GM23338 (cell line): ENCODE results near the gene CCDC57. TPM values are rescaled to one million over a fixed set of nuclear protein-coding genes. Genes with fewer than 3 reads are reported as not detected.

ENCODE experiments used
- ATAC-seq: fragments of 200-7000 bp; cut with Tn5 transposase; 3 replicates; pipeline ENCODE4 v1.9.1; 2020
- DNase-seq: peaks from one replicate; pipeline ENCODE4 v3.0.0-alpha.2; 2015; ENCODE audit warnings: low spot score
- H2AFZ ChIP-seq: fragments of 200-600 bp; sonication (generic); 2 replicates; pipeline ENCODE4 v1.8.0; 2016; ENCODE audit warnings: antibody characterized with exemption, mild to moderate bottlenecking, moderate library complexity
- H3F3A ChIP-seq: fragments of 200-600 bp; sonication (generic); replicated peaks from 2 replicates; pipeline ENCODE4 v1.8.0; 2017; ENCODE audit warnings: antibody characterized with exemption, mixed run types, low read depth
- H3K27ac ChIP-seq: fragments of 200-600 bp; sonication (generic); 2 replicates; pipeline ENCODE4 v1.6.1; 2016; ENCODE audit warnings: low read depth
- H3K27me3 ChIP-seq: fragments of 200-600 bp; sonication (generic); 2 replicates; pipeline ENCODE4 v1.8.0; 2016; ENCODE audit warnings: mild to moderate bottlenecking, mixed run types, moderate library complexity; ENCODE audit not compliant: insufficient read depth
- H3K36me3 ChIP-seq: fragments of 200-600 bp; sonication (generic); 2 replicates; pipeline ENCODE4 v1.8.0; 2016; ENCODE audit warnings: mild to moderate bottlenecking; ENCODE audit not compliant: insufficient read depth
- H3K4me1 ChIP-seq: fragments of 200-600 bp; sonication (generic); 2 replicates; pipeline ENCODE4 v1.8.0; 2016; ENCODE audit warnings: mild to moderate bottlenecking, moderate library complexity; ENCODE audit not compliant: insufficient read depth
- H3K4me2 ChIP-seq: fragments of 200-600 bp; sonication (generic); 2 replicates; pipeline ENCODE4 v1.7.1; 2017; ENCODE audit warnings: mixed run types
- H3K4me3 ChIP-seq: fragments of 200-600 bp; sonication (generic); 2 replicates; pipeline ENCODE4 v1.6.1; 2016; ENCODE audit warnings: mixed run types
- H3K79me2 ChIP-seq: fragments of 200-600 bp; sonication (generic); replicated peaks from 2 replicates; pipeline ENCODE4 v1.8.0; 2017; ENCODE audit warnings: mild to moderate bottlenecking; ENCODE audit not compliant: insufficient read depth
- H3K9me2 ChIP-seq: fragments of 200-600 bp; sonication (generic); 2 replicates; pipeline ENCODE4 v1.8.0; 2017; ENCODE audit not compliant: insufficient read depth
- H4K20me1 ChIP-seq: fragments of 200-600 bp; sonication (generic); replicated peaks from 2 replicates; pipeline ENCODE4 v1.8.0; 2017; ENCODE audit warnings: mild to moderate bottlenecking; ENCODE audit not compliant: insufficient read depth
- H3K27ac Mint-ChIP-seq: 2 replicates; pipeline ENCODE4 v1.8.0; 2020; ENCODE audit warnings: inconsistent platforms, mild to moderate bottlenecking, moderate library complexity, mixed read lengths
- H3K27me3 Mint-ChIP-seq: 3 replicates; pipeline ENCODE4 v1.8.0; 2022; ENCODE audit warnings: low read depth, mild to moderate bottlenecking, moderate library complexity, mixed read lengths, inconsistent platforms; ENCODE audit not compliant: insufficient read depth, poor library complexity
- H3K36me3 Mint-ChIP-seq: 3 replicates; pipeline ENCODE4 v1.8.0; 2021; ENCODE audit warnings: low read depth, mild to moderate bottlenecking, inconsistent platforms, moderate library complexity, mixed read lengths
- H3K4me1 Mint-ChIP-seq: 3 replicates; pipeline ENCODE4 v1.8.0; 2020; ENCODE audit warnings: mild to moderate bottlenecking, inconsistent platforms, mixed read lengths
- H3K4me3 Mint-ChIP-seq: 3 replicates; pipeline ENCODE4 v1.8.0; 2021; ENCODE audit warnings: moderate library complexity, mild to moderate bottlenecking, inconsistent platforms, mixed read lengths
- H3K9me3 Mint-ChIP-seq: 3 replicates; pipeline ENCODE4 v1.8.0; 2020; ENCODE audit warnings: moderate library complexity, mild to moderate bottlenecking, inconsistent platforms, mixed read lengths
- CREB1 ChIP-seq: fragments of 250-450 bp; sonication (Bioruptor Pico); IDR thresholded peaks from 2 replicates; pipeline ENCODE4 v1.5.0; 2020; ENCODE audit warnings: low read depth, mild to moderate bottlenecking, moderate library complexity
- CTCF ChIP-seq, 2 experiments: fragments of 200-600 bp in 1 of 2; sonication (generic) in 1 of 2; conservative IDR thresholded peaks; 2 replicates each; pipeline versions ENCODE4 v1.5.1 to v1.6.1; 2016 to 2017; ENCODE audit warnings: antibody characterized with exemption in 2 of 2, low read depth in 2 of 2, mild to moderate bottlenecking in 2 of 2, moderate library complexity in 1 of 2
- ETS1 ChIP-seq: IDR thresholded peaks from 2 replicates; pipeline ENCODE4 v1.6.1; 2016; ENCODE audit warnings: antibody characterized with exemption
- EZH2phosphoT487 ChIP-seq: fragments of 200-600 bp; sonication (generic); IDR thresholded peaks from one replicate; pipeline ENCODE4 v1.8.1; 2018; ENCODE audit warnings: antibody characterized with exemption; ENCODE audit not compliant: unreplicated experiment
- JUNB ChIP-seq: IDR thresholded peaks from one replicate; pipeline ENCODE4 v1.6.1; 2016; ENCODE audit warnings: antibody characterized with exemption; ENCODE audit not compliant: unreplicated experiment
- NANOG ChIP-seq: IDR thresholded peaks from 2 replicates; pipeline ENCODE4 v1.6.1; 2016; ENCODE audit warnings: antibody characterized with exemption, borderline replicate concordance
- POLR2AphosphoS5 ChIP-seq: IDR thresholded peaks from 2 replicates; pipeline ENCODE4 v1.6.1; 2016; ENCODE audit warnings: antibody characterized with exemption, low read depth
- REST ChIP-seq: IDR thresholded peaks from one replicate; pipeline ENCODE4 v1.6.1; 2018; ENCODE audit warnings: antibody characterized with exemption; ENCODE audit not compliant: unreplicated experiment
- STAT1 ChIP-seq: IDR thresholded peaks from one replicate; pipeline ENCODE4 v1.6.1; 2016; ENCODE audit warnings: antibody characterized with exemption; ENCODE audit not compliant: unreplicated experiment
- ZNF114 ChIP-seq: fragments of 250-450 bp; sonication (Bioruptor Pico); IDR thresholded peaks from 2 replicates; pipeline ENCODE4 v1.5.0; 2020; ENCODE audit warnings: mild to moderate bottlenecking, moderate library complexity
- ZNF331 ChIP-seq: fragments of 250-450 bp; sonication (Bioruptor Pico); IDR thresholded peaks from 2 replicates; pipeline ENCODE4 v1.5.0; 2020; ENCODE audit warnings: low read depth, mild to moderate bottlenecking, moderate library complexity
- polyA plus RNA-seq: library from polyadenylated mRNA; unstranded; fragments of >200 nt; fragmentation: Nextera tagmentation; extraction: Ambion mirVana; gene quantifications from 2 replicates; pipeline ENCODE4 v1.2.1, GENCODE V29; 2016
- total RNA-seq: library from RNA; depleted of rRNA; stranded (reverse); fragments of >200 nt; shearing (Covaris generic); gene quantifications from 2 replicates; pipeline ENCODE4 v1.2.3, GENCODE V29; 2014

CCDC57 gene
- total and polyA plus RNA-seq, 2 experiments from 2014 or later, result 7.0 to 16.3 TPM

GRCh38 chr17:82153295-82153691 is 59.3 kb downstream of the CCDC57 start (continued):
- TF ChIP-seq REST (no peak), ZNF331 (no peak), CTCF (conservative IDR thresholded peaks at IDR 0.05; ENCODE audit: low read depth in 2 of 2) (no peak), POLR2AphosphoS5 (no peak), ETS1 (no peak)

GRCh38 chr17:82152556-82153294 is 59.9 kb downstream of the CCDC57 start:
- no peaks in the 10 kb centered on the region for H3K36me3 ChIP-seq
- no peak for ATAC-seq
- TF ChIP-seq ETS1 (no peak), STAT1 (no peak), NANOG (no peak), CREB1 (CRISPR knock-in tag) (no peak), ZNF114 (CRISPR knock-in tag) (no peak), CTCF (conservative IDR thresholded peaks at IDR 0.05; ENCODE audit: low read depth in 2 of 2) (no peak), ZNF331 (no peak), JUNB (no peak), EZH2phosphoT487 (no peak)

More at GRCh38 chr17:82152556-82153294, 59.9 kb downstream of the CCDC57 start:
- Histone ChIP-seq H3K27me3 (no peaks in the 10 kb centered on the region), H3F3A (no peaks in the 10 kb centered on the region), H3K4me2 (no peak overlapping the region), H3K4me1 (no peaks in the 10 kb centered on the region), H3K9me2 (no peaks in the 10 kb centered on the region), H2AFZ (no peak overlapping the region), H3K27ac (no peak overlapping the region), H3K4me3 (no peak overlapping the region), H3K79me2 (no peaks in the 10 kb centered on the region), H4K20me1 (no peaks in the 10 kb centered on the region; the same call in 1 of the 2 replicates)
- Mint-ChIP-seq H3K9me3 (peaks cover 19% of the 10 kb centered on the region), H3K4me3 (no peak overlapping the region), H3K4me1 (no peaks in the 10 kb centered on the region), H3K36me3 (peaks cover 17% of the 10 kb centered on the region; the same call in 2 of the 3 replicates), H3K27me3 (peaks cover 19% of the 10 kb centered on the region), H3K27ac (no peak overlapping the region)
- no peak for DNase-seq
